GM23338 (cell line): ENCODE data around the gene HIPK1. TPM values are rescaled to one million over a fixed set of nuclear protein-coding genes. Genes with fewer than 3 reads are reported as not detected.

Source experiments
- EZH2 ChIP-seq: fragments of 200-600 bp; sonication (generic); IDR thresholded peaks from one replicate; pipeline ENCODE4 v1.8.0; 2017; ENCODE audit warnings: antibody characterized with exemption, mild to moderate bottlenecking, low read depth; ENCODE audit not compliant: unreplicated experiment
- EZH2phosphoT487 ChIP-seq: fragments of 200-600 bp; sonication (generic); IDR thresholded peaks from one replicate; pipeline ENCODE4 v1.8.1; 2018; ENCODE audit warnings: antibody characterized with exemption; ENCODE audit not compliant: unreplicated experiment
- JUNB ChIP-seq: IDR thresholded peaks from one replicate; pipeline ENCODE4 v1.6.1; 2016; ENCODE audit warnings: antibody characterized with exemption; ENCODE audit not compliant: unreplicated experiment
- POLR2AphosphoS5 ChIP-seq: IDR thresholded peaks from 2 replicates; pipeline ENCODE4 v1.6.1; 2016; ENCODE audit warnings: antibody characterized with exemption, low read depth
- REST ChIP-seq: IDR thresholded peaks from one replicate; pipeline ENCODE4 v1.6.1; 2018; ENCODE audit warnings: antibody characterized with exemption; ENCODE audit not compliant: unreplicated experiment
- ZNF114 ChIP-seq: fragments of 250-450 bp; sonication (Bioruptor Pico); IDR thresholded peaks from 2 replicates; pipeline ENCODE4 v1.5.0; 2020; ENCODE audit warnings: mild to moderate bottlenecking, moderate library complexity
- polyA plus RNA-seq: library from polyadenylated mRNA; unstranded; fragments of >200 nt; fragmentation: Nextera tagmentation; extraction: Ambion mirVana; gene quantifications from 2 replicates; pipeline ENCODE4 v1.2.1, GENCODE V29; 2016
- total RNA-seq: library from RNA; depleted of rRNA; stranded (reverse); fragments of >200 nt; shearing (Covaris generic); gene quantifications from 2 replicates; pipeline ENCODE4 v1.2.3, GENCODE V29; 2014
- TF ChIP-seq, protein P1 (sequence below): fragments of 250-450 bp; sonication (Bioruptor Pico); IDR thresholded peaks from 2 replicates; pipeline ENCODE4 v1.5.0; 2020; ENCODE audit warnings: mild to moderate bottlenecking, moderate library complexity

HIPK1 gene
- total and polyA plus RNA-seq, 2 experiments from 2014 or later = 14.3 to 47.5 TPM

GRCh38 chr1:113972954-113973353 lies 43.8 kb downstream of the HIPK1 start (continued):
- TF ChIP-seq, protein P1, sequence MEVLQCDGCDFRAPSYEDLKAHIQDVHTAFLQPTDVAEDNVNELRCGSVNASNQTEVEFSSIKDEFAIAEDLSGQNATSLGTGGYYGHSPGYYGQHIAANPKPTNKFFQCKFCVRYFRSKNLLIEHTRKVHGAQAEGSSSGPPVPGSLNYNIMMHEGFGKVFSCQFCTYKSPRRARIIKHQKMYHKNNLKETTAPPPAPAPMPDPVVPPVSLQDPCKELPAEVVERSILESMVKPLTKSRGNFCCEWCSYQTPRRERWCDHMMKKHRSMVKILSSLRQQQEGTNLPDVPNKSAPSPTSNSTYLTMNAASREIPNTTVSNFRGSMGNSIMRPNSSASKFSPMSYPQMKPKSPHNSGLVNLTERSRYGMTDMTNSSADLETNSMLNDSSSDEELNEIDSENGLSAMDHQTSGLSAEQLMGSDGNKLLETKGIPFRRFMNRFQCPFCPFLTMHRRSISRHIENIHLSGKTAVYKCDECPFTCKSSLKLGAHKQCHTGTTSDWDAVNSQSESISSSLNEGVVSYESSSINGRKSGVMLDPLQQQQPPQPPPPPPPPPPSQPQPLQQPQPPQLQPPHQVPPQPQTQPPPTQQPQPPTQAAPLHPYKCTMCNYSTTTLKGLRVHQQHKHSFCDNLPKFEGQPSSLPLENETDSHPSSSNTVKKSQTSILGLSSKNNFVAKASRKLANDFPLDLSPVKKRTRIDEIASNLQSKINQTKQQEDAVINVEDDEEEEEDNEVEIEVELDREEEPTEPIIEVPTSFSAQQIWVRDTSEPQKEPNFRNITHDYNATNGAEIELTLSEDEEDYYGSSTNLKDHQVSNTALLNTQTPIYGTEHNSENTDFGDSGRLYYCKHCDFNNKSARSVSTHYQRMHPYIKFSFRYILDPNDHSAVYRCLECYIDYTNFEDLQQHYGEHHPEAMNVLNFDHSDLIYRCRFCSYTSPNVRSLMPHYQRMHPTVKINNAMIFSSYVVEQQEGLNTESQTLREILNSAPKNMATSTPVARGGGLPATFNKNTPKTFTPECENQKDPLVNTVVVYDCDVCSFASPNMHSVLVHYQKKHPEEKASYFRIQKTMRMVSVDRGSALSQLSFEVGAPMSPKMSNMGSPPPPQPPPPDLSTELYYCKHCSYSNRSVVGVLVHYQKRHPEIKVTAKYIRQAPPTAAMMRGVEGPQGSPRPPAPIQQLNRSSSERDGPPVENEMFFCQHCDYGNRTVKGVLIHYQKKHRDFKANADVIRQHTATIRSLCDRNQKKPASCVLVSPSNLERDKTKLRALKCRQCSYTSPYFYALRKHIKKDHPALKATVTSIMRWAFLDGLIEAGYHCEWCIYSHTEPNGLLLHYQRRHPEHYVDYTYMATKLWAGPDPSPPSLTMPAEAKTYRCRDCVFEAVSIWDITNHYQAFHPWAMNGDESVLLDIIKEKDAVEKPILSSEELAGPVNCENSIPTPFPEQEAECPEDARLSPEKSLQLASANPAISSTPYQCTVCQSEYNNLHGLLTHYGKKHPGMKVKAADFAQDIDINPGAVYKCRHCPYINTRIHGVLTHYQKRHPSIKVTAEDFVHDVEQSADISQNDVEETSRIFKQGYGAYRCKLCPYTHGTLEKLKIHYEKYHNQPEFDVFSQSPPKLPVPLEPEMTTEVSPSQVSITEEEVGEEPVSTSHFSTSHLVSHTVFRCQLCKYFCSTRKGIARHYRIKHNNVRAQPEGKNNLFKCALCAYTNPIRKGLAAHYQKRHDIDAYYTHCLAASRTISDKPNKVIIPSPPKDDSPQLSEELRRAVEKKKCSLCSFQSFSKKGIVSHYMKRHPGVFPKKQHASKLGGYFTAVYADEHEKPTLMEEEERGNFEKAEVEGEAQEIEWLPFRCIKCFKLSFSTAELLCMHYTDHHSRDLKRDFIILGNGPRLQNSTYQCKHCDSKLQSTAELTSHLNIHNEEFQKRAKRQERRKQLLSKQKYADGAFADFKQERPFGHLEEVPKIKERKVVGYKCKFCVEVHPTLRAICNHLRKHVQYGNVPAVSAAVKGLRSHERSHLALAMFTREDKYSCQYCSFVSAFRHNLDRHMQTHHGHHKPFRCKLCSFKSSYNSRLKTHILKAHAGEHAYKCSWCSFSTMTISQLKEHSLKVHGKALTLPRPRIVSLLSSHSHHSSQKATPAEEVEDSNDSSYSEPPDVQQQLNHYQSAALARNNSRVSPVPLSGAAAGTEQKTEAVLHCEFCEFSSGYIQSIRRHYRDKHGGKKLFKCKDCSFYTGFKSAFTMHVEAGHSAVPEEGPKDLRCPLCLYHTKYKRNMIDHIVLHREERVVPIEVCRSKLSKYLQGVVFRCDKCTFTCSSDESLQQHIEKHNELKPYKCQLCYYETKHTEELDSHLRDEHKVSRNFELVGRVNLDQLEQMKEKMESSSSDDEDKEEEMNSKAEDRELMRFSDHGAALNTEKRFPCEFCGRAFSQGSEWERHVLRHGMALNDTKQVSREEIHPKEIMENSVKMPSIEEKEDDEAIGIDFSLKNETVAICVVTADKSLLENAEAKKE (CRISPR knock-in tag) = no peak
- TF ChIP-seq EZH2phosphoT487 (no peak), EZH2 (no peak), POLR2AphosphoS5 (no peak), REST (no peak), JUNB (no peak), ZNF114 (CRISPR knock-in tag) (no peak)
